ENCODE data around the gene U2AF2.

- TF ChIP-seq MEIS1 (CRISPR knock-in tag; IDR thresholded peaks at IDR 0.05; ENCODE audit: borderline replicate concordance), result no peak
- no peak for TF ChIP-seq TCF7L2 (IDR thresholded peaks at IDR 0.05; ENCODE audit: borderline replicate concordance, low read depth, low read length)
- TF ChIP-seq CTCF (tag by site-specific recombination; IDR thresholded peaks at IDR 0.05), result no peak
These were observed 5.6 kb downstream of the U2AF2 start for GRCh38 chr19:55660404-55660803.

Data from HEK293 (cell line).